Heart left ventricle (tissue), 13 donors: ENCODE data around the gene VASH2.

Experiments
- POLR2A ChIP-seq, 2 donors: fragments of 450-650 bp; IDR thresholded peaks; one replicate each; pipeline ENCODE4 v1.6.1; 2017; ENCODE audit warnings: antibody characterized with exemption in 2 of 2, mild to moderate bottlenecking in 2 of 2, moderate library complexity in 2 of 2
- TF ChIP-seq, protein P1 (sequence below), 12 donors: fragments of 200-600 bp; sonication (generic) in 4 of 12; IDR thresholded peaks; one replicate each; pipeline versions ENCODE4 v1.5.0 to v1.8.0; 2018 to 2022; ENCODE audit warnings: antibody characterized with exemption in 12 of 12, mild to moderate bottlenecking in 5 of 12
- donor health status: ischemic (EF 13 %, LVEDD 7.1; RV severe dilation, severe dysfunction).
- donor health status: DM: no; HTN: yes; CAD: no.
- donor health status: DM: no; HTN: no; CAD: no.
- donor health status: ischemic (EF 25% LVEDD 6.9; RV normal size, moderate dysfunction).
- donor health status: ischemic (EF 25% LVEDD 5.7; RV mildly dilated, moderate dysfunction).
- donor health status: ischemic (EF 35%, LVEDD 5.7; RV mildly dilated, moderate dysfunction).
- donor health status: nonischemic (EF 11% LVEDD 7.7; RV severe dilation, severe dysfunction).
- donor health status: DM: yes; HTN: yes; CAD: no.
- donor health status: PGD.
- donor health status: ischemic (EF 29% LVEDD 5.4; RV normal size, mild dysfunction).
- donor health status: nonischemic (EF 23%, LVEDD 6.1; RV moderate dilation, normal function).

DNA sequence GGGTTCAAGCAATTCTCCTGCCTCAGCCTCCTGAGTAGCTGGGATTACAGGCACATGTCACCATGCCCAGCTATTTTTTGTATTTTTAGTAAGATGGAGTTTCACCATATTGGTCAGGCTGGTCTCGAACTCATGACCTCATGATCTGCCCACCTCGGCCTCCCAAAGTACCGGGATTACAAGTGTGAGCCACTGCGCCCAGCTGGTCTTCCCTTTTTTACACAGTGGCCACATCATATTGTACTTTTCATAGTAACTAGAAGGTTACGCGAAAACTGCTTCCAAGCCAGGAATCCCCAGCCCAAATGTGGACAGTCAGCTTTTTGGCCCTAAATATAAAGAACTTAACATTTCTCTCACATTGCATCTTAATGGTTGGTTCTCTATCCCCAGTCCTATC is 4.2 kb downstream of the VASH2 start:
- TF ChIP-seq, protein P1, sequence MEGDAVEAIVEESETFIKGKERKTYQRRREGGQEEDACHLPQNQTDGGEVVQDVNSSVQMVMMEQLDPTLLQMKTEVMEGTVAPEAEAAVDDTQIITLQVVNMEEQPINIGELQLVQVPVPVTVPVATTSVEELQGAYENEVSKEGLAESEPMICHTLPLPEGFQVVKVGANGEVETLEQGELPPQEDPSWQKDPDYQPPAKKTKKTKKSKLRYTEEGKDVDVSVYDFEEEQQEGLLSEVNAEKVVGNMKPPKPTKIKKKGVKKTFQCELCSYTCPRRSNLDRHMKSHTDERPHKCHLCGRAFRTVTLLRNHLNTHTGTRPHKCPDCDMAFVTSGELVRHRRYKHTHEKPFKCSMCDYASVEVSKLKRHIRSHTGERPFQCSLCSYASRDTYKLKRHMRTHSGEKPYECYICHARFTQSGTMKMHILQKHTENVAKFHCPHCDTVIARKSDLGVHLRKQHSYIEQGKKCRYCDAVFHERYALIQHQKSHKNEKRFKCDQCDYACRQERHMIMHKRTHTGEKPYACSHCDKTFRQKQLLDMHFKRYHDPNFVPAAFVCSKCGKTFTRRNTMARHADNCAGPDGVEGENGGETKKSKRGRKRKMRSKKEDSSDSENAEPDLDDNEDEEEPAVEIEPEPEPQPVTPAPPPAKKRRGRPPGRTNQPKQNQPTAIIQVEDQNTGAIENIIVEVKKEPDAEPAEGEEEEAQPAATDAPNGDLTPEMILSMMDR (IDR thresholded peaks at IDR 0.05) = no peak
- TF ChIP-seq POLR2A (IDR thresholded peaks at IDR 0.05) = no peak
